HUES48 (cell line): ENCODE results near the gene USP14.
"Not testable (repeated sequence)": the region's sequence is repeated elsewhere in the genome, so short reads cannot be mapped to it uniquely, and the experiment has no call there.

Experiments used
- H3K27ac ChIP-seq: one replicate; pipeline ENCODE4 v1.7.0; 2013; ENCODE audit warnings: low read depth, low read length, inconsistent platforms
- H3K27me3 ChIP-seq: 2 replicates; pipeline ENCODE4 v1.6.1; 2013; ENCODE audit warnings: mild to moderate bottlenecking, low read length; ENCODE audit not compliant: control insufficient read depth, insufficient read depth
- H3K36me3 ChIP-seq: 2 replicates; pipeline ENCODE4 v1.6.1; 2013; ENCODE audit warnings: low read length; ENCODE audit not compliant: control insufficient read depth, insufficient read depth
- H3K4me1 ChIP-seq: 2 replicates; pipeline ENCODE4 v1.6.1; 2013; ENCODE audit warnings: mild to moderate bottlenecking, low read length; ENCODE audit not compliant: control insufficient read depth, insufficient read depth
- H3K4me3 ChIP-seq: 2 replicates; pipeline ENCODE4 v1.5.1; 2013; ENCODE audit warnings: mild to moderate bottlenecking, low read depth, low read length
- H3K9ac ChIP-seq: 2 replicates; pipeline ENCODE4 v1.6.1; 2013; ENCODE audit warnings: mild to moderate bottlenecking, low read depth, low read length, moderate library complexity
- H3K9me3 ChIP-seq: 2 replicates; pipeline ENCODE4 v1.6.1; 2013; ENCODE audit warnings: low read length; ENCODE audit not compliant: control insufficient read depth, insufficient read depth

USP14 gene

GRCh38 chr18:136433-136832, 21.9 kb upstream of the USP14 start:
- H3K36me3 ChIP-seq = no peaks in the 10 kb centered on the region

GRCh38 chr18:137327-137726, 21.0 kb upstream of the USP14 start:
- no peaks in the 10 kb centered on the region for H3K36me3 ChIP-seq
- no peaks in the 10 kb centered on the region for H3K27me3 ChIP-seq
- no peaks in the 10 kb centered on the region for H3K4me1 ChIP-seq
- H3K4me3 ChIP-seq = no peak overlapping the region
- no peak overlapping the region for H3K9ac ChIP-seq
- no peak overlapping the region for H3K27ac ChIP-seq
- peaks cover 55% of the 10 kb centered on the region for H3K9me3 ChIP-seq

More at GRCh38 chr18:136433-136832, 21.9 kb upstream of the USP14 start:
- H3K27ac ChIP-seq = no peak overlapping the region
- no peaks in the 10 kb centered on the region for H3K27me3 ChIP-seq
- H3K4me1 ChIP-seq = no peaks in the 10 kb centered on the region
- H3K9ac ChIP-seq = no peak overlapping the region
- peaks cover 48% of the 10 kb centered on the region for H3K9me3 ChIP-seq
- no peak overlapping the region for H3K4me3 ChIP-seq

GRCh38 chr18:140670-141266, 17.6 kb upstream of the USP14 start:
- H3K9me3 ChIP-seq = peaks cover 46% of the 10 kb centered on the region
- H3K27ac ChIP-seq = no peak overlapping the region
- H3K4me3 ChIP-seq = no peak overlapping the region
- H3K4me1 ChIP-seq = no peaks in the 10 kb centered on the region
- no peaks in the 10 kb centered on the region for H3K36me3 ChIP-seq
- H3K9ac ChIP-seq = no peak overlapping the region
- H3K27me3 ChIP-seq = no peaks in the 10 kb centered on the region

- H3K9ac ChIP-seq, H3K27me3 ChIP-seq, H3K27ac ChIP-seq, H3K4me3 ChIP-seq, H3K4me1 ChIP-seq, H3K36me3 ChIP-seq: not testable (repeated sequence)
- peaks cover 32% of the 10 kb centered on the region for H3K9me3 ChIP-seq
Measured at GRCh38 chr18:142624-143296, 15.6 kb upstream of the USP14 start.

- Histone ChIP-seq H3K36me3 (no peaks in the 10 kb centered on the region), H3K4me3 (no peak overlapping the region), H3K27me3 (no peaks in the 10 kb centered on the region), H3K27ac (no peak overlapping the region), H3K9ac (no peak overlapping the region), H3K4me1 (no peaks in the 10 kb centered on the region), H3K9me3 (peaks cover 21% of the 10 kb centered on the region; the same call in 1 of the 2 replicates)
Measured at GRCh38 chr18:148841-149240, 9.5 kb upstream of the USP14 start.

- Histone ChIP-seq H3K9ac (no peak overlapping the region), H3K27ac (no peak overlapping the region), H3K4me1 (no peaks in the 10 kb centered on the region), H3K4me3 (no peak overlapping the region), H3K36me3 (no peaks in the 10 kb centered on the region), H3K27me3 (peaks cover 13% of the 10 kb centered on the region), H3K9me3 (peaks cover 20% of the 10 kb centered on the region; the same call in 1 of the 2 replicates)
Measured at GRCh38 chr18:154151-154550, 4.2 kb upstream of the USP14 start.

- H3K27me3 ChIP-seq = peaks cover 13% of the 10 kb centered on the region
- peaks cover 16% of the 10 kb centered on the region; the same call in 1 of the 2 replicates for H3K9me3 ChIP-seq
- H3K9ac ChIP-seq = no peak overlapping the region
- H3K4me3 ChIP-seq = no peak overlapping the region
- no peak overlapping the region for H3K27ac ChIP-seq
- 0 out of 2 replicates have a peak, but pooled peaks cover 6% of the 10 kb centered on the region for H3K4me1 ChIP-seq
- no peaks in the 10 kb centered on the region for H3K36me3 ChIP-seq
Measured at GRCh38 chr18:155688-156087, 2.7 kb upstream of the USP14 start.

- H3K9ac ChIP-seq = no peak overlapping the region
- H3K36me3 ChIP-seq = no peaks in the 10 kb centered on the region
- H3K9me3 ChIP-seq = 0 out of 2 replicates have a peak, but pooled peaks cover 13% of the 10 kb centered on the region
- H3K27me3 ChIP-seq = peaks cover 13% of the 10 kb centered on the region
- H3K4me1 ChIP-seq = 0 out of 2 replicates have a peak, but pooled peaks cover 6% of the 10 kb centered on the region
- H3K4me3 ChIP-seq = no peak overlapping the region
- H3K27ac ChIP-seq = no peak overlapping the region
Measured at GRCh38 chr18:156514-157230, 1.7 kb upstream of the USP14 start.

- Histone ChIP-seq H3K36me3 (peaks cover 13% of the 10 kb centered on the region), H3K27ac (peak overlapping the region; percentile 90), H3K4me3 (peak overlapping the region; percentile 93), H3K9ac (peak overlapping the region; percentile 91), H3K4me1 (0 out of 2 replicates have a peak, but pooled peaks cover 6% of the 10 kb centered on the region), H3K9me3 (0 out of 2 replicates have a peak, but pooled peaks cover 6% of the 10 kb centered on the region), H3K27me3 (peaks cover 13% of the 10 kb centered on the region)
Measured at GRCh38 chr18:159037-159652, 788 bp downstream of the USP14 start.

- Histone ChIP-seq H3K4me3 (peak overlapping the region; percentile 93), H3K9ac (no peak overlapping the region), H3K9me3 (0 out of 2 replicates have a peak, but pooled peaks cover 4% of the 10 kb centered on the region), H3K4me1 (0 out of 2 replicates have a peak, but pooled peaks cover 6% of the 10 kb centered on the region), H3K27ac (no peak overlapping the region), H3K36me3 (peaks cover 19% of the 10 kb centered on the region), H3K27me3 (peaks cover 13% of the 10 kb centered on the region)
Measured at GRCh38 chr18:159933-160332, 1.6 kb downstream of the USP14 start.
